Peyer's patch (tissue), 4 donors: ENCODE results near the gene AWAT1.

ENCODE experiments used
- POLR2A ChIP-seq, 2 donors: fragments of 450-650 bp; IDR thresholded peaks; one replicate each; pipeline ENCODE4 v1.5.1; 2017; ENCODE audit warnings: antibody characterized with exemption in 2 of 2, mild to moderate bottlenecking in 2 of 2, moderate library complexity in 2 of 2
- TF ChIP-seq, protein P1 (sequence below), 6 experiments: fragments of 450-650 bp in 4 of 6; fragments of 200-600 bp in 2 of 6; sonication (generic) in 1 of 6; IDR thresholded peaks; one replicate each; pipeline ENCODE4 v1.5.1; 2017 to 2019; ENCODE audit warnings: antibody characterized with exemption in 6 of 6, mild to moderate bottlenecking in 3 of 6, moderate library complexity in 1 of 6

DNA sequence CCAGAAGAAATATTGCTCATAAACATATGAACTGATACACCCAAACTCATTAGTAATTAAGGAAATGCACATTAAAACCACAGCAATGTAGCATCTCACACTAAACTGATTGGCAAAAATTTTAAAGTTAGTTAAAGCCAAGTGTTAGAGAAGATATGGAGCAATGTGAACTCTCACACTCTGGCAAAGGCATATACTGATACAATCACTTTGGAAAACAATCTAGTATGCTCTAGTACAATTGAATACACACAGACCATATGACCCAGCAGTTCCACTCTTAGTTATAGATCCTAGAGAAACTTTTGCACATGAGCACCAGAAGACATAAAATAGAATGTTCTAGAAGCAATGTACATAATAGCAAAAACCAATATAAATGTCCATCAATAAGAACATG, 8.4 kb upstream of the AWAT1 start:
- TF ChIP-seq, protein P1, sequence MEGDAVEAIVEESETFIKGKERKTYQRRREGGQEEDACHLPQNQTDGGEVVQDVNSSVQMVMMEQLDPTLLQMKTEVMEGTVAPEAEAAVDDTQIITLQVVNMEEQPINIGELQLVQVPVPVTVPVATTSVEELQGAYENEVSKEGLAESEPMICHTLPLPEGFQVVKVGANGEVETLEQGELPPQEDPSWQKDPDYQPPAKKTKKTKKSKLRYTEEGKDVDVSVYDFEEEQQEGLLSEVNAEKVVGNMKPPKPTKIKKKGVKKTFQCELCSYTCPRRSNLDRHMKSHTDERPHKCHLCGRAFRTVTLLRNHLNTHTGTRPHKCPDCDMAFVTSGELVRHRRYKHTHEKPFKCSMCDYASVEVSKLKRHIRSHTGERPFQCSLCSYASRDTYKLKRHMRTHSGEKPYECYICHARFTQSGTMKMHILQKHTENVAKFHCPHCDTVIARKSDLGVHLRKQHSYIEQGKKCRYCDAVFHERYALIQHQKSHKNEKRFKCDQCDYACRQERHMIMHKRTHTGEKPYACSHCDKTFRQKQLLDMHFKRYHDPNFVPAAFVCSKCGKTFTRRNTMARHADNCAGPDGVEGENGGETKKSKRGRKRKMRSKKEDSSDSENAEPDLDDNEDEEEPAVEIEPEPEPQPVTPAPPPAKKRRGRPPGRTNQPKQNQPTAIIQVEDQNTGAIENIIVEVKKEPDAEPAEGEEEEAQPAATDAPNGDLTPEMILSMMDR (IDR thresholded peaks at IDR 0.05) = no peak
- TF ChIP-seq POLR2A (IDR thresholded peaks at IDR 0.05) = no peak
